ENCODE data around the gene BABAM2.

DNA sequence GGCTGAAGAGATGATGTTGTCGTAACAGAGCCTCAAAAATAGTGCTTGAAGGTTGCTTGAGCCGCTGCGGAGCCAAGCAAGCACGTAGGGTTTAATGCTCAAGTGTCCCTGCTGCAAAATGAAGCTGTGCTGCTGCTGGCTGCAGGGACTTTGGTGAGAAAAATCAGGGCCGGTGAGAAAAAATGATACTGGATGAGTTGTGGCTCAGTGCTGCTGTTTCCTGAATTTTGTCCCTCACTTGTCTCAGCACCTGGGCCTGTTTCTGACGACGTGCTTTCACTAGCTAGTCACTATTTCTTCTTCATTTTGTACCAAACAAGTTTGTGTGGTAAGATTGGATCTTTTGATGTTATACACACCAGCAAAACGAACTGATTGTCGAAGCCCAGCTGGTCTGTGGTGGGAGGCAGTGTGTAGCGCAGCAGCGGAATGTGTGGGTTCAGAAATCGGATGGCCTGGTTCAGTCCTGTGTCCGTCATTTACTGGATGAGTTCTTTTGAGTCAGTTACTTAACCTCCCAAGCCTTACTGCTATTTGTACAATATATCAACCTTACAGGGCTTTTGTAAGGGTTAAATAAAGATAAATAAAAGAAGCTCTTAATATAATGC, 329.3 kb downstream of the BABAM2 start:
- TF ChIP-seq, protein P1, sequence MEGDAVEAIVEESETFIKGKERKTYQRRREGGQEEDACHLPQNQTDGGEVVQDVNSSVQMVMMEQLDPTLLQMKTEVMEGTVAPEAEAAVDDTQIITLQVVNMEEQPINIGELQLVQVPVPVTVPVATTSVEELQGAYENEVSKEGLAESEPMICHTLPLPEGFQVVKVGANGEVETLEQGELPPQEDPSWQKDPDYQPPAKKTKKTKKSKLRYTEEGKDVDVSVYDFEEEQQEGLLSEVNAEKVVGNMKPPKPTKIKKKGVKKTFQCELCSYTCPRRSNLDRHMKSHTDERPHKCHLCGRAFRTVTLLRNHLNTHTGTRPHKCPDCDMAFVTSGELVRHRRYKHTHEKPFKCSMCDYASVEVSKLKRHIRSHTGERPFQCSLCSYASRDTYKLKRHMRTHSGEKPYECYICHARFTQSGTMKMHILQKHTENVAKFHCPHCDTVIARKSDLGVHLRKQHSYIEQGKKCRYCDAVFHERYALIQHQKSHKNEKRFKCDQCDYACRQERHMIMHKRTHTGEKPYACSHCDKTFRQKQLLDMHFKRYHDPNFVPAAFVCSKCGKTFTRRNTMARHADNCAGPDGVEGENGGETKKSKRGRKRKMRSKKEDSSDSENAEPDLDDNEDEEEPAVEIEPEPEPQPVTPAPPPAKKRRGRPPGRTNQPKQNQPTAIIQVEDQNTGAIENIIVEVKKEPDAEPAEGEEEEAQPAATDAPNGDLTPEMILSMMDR (IDR thresholded peaks at IDR 0.05): no peak
- no peak for TF ChIP-seq POLR2A (IDR thresholded peaks at IDR 0.05)
- no peak for TF ChIP-seq POLR2AphosphoS5 (IDR thresholded peaks at IDR 0.05)
- TF ChIP-seq EP300 (IDR thresholded peaks at IDR 0.05; ENCODE audit: low read depth): no peak

Data from transverse colon (tissue), 4 donors.